Kidney glomerular epithelial cell (primary cell): ENCODE measurements around the gene CDYL2.

ENCODE experiments used
- DNase-seq: peaks from one replicate; lab custom pipeline; 2025; lab: John Stamatoyannopoulos, UW

The CDYL2 gene

DNA sequence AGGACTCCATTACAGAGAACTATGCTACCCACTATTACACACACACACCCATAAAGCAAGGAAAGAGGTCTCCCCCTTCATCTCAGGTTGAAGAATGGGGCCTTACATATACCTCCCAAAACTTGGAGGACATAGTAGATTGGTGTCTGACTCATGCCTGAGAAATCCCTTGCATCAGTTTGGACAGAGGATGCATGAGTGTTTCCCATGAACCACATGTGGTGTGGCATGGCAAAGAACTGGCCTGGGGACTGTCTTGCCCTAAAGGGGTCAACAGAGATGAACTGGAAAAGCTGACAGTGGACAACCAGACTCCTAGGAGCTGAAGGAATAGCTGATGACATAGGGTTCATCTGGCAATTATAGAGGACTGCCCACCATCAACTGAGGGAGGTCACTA is 209.6 kb downstream of the CDYL2 start:
- no peak for DNase-seq

DNA sequence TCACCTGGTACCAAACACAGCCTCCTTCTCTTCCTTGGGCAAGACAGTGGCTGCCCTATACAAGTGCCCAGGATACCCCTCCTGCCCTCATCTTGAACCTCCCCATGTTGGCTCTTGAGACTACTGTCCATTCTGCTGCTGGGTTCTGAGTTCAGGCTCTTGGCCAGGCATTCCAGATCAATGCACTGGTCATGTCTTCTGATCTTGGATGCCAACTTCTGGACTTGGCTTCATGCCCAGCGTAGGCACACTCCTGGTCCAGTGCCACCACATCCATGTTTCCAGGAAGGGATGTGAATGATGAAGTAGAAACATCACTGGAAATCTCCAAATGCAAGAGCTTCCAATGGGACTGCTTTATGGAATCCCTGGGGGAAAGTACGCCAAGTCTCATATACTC is 212.1 kb downstream of the CDYL2 start:
- no peak for DNase-seq

DNA sequence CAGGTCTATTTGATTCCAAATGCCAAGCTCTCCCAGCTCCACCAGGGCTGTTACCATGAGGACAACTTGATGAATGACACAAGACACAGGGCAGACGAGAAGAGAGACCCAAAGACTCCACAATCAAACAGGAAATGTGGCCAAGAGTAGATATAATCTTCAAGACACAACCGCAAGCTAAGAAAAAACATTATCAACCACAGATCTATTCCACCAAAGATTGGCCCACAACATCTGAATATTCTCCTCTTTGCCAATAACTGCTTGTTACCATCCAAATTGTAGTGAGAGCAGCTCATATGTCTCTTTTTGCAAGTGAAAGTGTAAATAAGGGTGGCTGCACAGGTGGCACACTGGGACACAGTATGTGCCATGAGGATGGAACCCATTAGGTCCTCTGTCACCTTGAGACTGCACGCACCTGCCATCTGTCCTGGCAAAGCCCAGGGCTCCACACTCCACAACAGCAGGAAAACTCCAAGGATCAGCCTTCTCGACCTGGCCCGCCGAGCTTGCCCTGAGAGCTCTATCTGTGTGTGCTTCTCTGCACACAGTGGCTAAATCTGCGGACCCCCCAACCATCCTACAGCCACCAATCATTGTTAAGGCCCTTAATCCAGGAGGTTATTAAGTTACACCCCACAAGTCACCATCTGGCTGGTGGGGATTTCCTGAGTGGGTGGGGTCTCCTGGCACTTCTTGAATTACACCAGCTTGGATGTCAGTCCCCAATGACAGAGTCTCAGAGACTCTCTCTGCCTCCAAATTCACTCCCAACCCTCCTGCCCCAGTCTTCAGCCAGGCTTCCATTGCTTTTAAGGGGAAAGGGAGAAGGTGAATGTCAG is 213.1 kb downstream of the CDYL2 start:
- no peak for DNase-seq

- DNase-seq = no peak
Observed at GRCh38 chr16:80587071-80587470, 217.3 kb downstream of the CDYL2 start.

DNA sequence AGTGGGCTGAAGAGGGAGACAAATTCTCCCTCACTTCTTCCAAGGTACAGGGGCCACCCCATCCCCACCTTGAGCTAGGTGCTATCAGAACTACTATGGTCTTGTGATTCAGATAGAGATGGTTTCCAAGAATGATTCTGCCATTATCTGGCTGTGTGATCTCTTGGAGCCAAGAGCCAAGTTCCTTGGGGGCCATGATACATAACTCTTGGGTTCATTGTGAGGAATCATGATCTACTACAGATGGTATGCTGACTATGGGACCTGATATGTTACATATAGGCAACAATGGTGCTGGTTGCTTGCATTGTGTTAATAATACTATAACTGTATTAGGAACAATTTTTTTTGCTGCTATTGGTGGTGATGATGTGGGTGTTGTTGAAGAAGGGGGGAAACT is 217.9 kb downstream of the CDYL2 start:
- no peak for DNase-seq

DNA sequence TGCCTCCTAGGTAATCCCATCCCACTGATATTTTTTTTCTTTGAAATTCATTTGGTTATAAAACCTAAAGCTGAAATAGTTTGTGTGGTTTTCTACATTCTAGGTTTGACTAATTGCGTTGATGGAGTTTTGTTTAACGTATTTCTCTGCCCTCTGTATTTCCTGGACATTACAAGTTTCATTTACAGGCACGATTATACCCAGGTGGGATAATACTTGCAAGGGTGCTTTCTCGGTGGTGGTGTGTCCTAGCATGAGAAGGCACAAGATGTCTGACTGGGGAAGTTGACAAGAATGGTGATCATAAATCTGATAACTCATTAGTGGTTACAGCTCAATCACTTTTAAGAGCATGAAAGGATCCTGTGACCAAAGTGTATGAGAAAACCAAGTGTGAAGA is 218.6 kb downstream of the CDYL2 start:
- DNase-seq = no peak

DNA sequence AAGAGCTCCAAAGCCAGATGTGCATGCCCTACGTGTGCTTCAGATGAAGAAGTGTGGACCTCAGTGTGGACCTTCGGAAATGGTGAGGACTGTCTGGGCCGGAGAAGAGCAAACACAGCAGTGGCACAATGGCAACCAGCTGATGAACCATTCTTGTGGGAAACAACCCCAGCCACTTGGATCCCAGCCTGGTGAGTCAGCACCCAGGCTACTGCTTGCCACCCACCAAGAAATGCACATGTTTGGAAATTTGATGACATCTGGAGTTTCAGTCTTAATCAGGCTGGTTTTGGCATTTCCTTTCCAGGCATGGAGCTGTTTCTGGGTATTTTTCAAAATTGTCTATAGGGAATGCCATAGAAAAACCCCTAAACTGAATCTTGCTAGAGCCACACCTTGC is 220.9 kb downstream of the CDYL2 start:
- no peak for DNase-seq

DNA sequence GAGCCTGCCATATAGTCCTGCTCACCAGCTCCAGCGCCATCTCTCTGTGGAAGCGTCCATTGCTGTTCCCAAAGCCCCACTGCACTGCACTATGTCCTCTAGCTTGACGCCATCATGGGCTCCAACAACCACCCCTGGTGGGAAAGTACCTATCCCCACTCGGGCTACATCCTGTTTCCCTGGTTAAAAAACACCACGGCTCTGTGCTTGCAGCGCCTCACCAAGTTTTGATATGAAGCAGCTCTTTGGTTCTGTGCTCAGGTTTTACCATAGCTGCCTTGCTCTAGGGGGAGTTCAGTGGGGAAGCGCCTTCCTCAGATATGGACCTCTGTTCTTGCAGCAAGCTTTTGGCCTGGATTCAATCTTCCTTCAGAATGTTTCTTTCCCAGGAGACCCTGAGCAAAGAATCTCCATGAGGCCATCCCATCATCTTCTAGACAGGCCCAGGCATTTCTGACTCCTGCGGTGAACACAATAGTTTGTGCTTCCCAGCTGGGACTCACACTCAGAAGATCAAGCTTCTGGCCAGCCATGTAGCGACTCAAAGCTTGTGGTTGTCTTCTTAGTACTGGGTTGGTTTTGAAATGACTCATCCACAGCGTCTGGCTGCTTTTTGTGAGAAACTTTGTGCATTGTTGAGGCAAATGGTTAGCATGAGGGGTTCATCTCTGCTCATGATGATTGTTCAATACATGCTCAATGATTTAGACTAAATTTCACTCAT is 224.1 kb downstream of the CDYL2 start:
- no peak for DNase-seq

- no peak for DNase-seq
Observed at GRCh38 chr16:80577485-80578280, 226.7 kb downstream of the CDYL2 start.

DNA sequence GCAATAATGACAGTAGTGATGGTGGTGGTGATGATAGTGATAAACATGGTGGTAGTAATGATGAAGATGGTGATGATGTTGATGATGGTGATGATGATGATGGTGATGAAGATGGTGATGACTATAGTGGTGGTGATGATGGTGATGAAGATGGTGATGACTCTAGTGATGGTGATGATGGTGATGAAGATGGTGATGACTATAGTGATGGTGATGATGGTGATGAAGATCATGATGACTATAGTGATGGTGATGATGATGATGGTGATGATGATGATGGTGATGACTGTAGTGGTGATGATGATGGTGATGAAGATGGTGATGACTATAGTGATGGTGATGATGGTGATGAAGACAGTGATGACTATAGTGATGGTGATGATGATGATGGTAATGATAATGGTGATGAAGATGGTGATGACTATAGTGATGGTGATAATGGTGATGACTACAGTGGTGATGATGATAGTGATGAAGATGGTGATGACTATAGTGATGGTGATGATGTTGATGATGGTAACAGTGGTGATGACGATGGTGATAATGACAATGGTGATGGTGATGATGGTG is 228.0 kb downstream of the CDYL2 start:
- no peak for DNase-seq

DNA sequence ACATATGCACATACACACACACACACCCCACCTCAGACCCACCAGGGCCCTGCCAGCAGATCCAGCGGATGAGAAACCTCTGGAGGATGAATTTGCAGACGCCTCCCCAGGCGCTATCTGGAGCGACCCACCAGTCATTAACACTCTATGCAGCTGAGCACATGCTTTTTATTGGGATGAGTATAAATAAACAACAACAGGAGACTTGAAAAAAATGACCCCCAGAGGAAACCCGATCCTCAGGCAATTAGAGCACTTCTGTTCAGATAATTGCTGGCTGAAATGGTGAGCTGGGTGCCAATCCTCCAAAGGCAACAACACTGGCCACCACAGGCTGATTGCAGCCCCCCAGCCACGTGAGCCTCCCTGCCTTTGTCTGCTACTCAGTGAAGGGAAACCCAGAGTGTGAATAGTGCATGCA is 230.7 kb downstream of the CDYL2 start:
- no peak for DNase-seq

- DNase-seq = no peak
Observed at GRCh38 chr16:80570106-80570478, 234.3 kb downstream of the CDYL2 start.

DNA sequence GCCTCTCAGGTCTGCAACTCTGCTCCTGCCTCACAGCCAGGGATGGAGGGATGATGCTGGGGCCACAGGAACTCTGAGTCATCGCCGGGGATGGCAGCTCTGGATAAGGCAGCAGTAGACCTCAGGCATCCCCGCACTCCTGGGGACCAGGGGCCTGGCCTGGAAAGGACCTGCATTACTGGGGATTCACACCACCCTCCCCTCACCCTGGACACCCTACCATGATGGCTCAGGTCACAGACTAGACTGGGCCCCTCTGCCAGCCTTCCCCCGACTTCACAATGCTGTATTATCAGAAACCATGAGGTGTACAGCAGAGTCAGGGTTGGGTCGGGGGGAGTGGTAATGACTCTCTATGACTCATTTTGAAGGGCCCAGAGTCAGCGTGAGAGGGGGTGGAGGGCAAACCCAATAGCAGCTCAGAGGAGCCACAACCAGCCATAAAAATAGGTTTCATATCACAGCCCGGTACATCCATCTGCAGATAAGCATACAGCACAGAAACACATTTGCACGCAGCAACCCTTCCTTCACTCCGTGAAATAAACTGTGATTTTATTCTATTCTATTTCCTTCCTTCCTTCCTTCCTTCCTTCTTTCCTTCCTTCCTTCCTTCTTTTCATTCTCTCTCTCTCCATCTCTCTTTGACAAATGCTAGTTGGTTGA is 234.8 kb downstream of the CDYL2 start:
- DNase-seq = no peak

- DNase-seq = no peak
Observed at GRCh38 chr16:80564394-80564793, 240.0 kb downstream of the CDYL2 start.

GRCh38 chr16:80563066-80563465 is 241.3 kb downstream of the CDYL2 start:
- no peak for DNase-seq

DNA sequence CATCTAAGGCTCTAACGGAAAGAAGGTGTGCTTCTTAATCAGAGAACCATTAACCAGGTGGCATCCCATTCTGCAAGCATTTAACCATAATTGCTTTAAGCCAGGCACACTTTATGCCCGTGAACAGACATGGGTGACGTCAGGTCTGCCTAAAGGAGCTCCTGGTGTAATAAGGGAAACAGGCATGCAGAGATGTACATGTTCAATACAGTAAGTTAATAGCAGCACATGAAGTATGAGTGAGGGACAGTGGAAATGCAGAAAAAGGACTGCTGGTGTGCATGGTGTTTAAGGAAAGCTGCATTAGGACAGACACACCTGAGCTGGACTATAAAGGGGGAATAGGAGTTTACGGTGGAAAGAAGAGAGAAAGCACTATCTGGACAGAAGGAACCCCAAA is 245.0 kb downstream of the CDYL2 start:
- no peak for DNase-seq

DNA sequence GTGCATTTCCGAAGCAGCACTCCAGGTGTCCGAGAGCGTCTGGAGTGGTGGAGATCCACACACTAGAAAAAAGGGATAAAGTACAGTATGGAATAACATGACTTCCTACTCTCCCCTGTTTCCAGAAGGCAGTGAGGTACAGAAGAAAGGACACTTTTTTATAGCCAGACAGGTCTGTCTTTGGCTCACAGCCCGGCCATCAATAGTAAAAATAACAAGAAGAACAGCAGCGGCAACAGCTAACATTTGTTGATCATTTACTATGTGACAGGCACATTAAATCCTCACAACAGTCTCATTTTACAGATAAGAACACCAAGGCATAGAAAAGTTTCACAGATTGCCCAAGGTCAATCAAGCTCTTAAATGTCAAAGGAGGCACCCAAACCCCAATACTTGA is 247.4 kb downstream of the CDYL2 start:
- no peak for DNase-seq

DNA sequence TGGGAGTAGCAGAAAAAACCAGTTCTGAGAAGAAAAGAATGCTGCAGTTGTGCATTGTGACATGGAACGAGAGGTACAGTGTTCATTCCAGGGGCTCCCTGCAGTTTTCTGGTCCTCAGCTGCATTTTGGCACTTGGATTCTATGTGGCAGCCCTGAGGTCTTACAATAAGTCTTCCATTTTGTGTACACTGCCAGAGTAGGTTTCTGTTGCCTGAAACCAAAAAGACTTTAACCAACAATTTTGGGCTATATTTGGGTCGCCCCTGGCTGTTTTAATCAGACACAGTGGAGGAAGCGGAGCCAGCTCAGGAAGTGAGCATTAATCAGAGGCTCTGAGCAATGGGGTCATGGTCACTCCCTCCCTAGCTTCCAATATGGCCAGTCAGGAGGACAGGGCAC is 247.9 kb downstream of the CDYL2 start:
- DNase-seq = no peak

DNA sequence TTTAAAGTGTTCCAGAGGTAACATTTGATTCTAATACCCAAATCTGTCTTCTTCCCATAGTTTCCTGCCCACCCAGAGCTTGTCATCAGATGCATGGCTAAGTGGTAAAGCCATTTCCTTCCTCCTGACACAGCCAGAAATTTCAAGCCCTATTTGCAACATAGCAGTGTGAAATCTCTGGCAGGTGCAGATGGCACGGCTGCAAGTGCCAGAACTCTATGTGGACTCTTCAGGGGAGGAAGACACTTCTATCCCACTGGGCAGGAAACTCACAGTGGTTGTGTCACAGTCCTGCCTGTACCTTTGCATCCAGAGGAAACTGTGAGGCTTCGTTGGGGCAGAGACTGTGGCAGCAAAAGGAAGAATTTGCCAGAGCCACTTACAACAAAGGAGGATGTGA is 250.4 kb downstream of the CDYL2 start:
- DNase-seq = no peak

- no peak for DNase-seq
Observed at GRCh38 chr16:80552277-80552676, 252.1 kb downstream of the CDYL2 start.
